ENCODE results near the gene ADCY4. TPM values are rescaled to one million over a fixed set of nuclear protein-coding genes. Genes with fewer than 3 reads are reported as not detected.

ADCY4 gene
- total and polyA plus RNA-seq, 2 of the 13 experiments (the other 11 are each of a cell fraction or from before 2014, with no cell fraction given): 0.03 TPM; not detected in 1

GRCh38 chr14:24365600-24366412 lies 30.9 kb upstream of the ADCY4 start (continued):
- TF ChIP-seq ZBTB33 (CRISPR knock-in tag; IDR thresholded peaks at IDR 0.05): peak; percentile 81
- peak; percentile 94 for TF ChIP-seq JARID2 (CRISPR knock-in tag; IDR thresholded peaks at IDR 0.05; ENCODE audit: insufficient replicate concordance)
- TF ChIP-seq NCOA5 (CRISPR knock-in tag; IDR thresholded peaks at IDR 0.05): no peak
- no peak for TF ChIP-seq TBP (CRISPR knock-in tag; IDR thresholded peaks at IDR 0.05)
- TF ChIP-seq REST (IDR thresholded peaks at IDR 0.05; ENCODE audit: borderline replicate concordance in 1 of 2, low read depth in 1 of 2, low read length in 2 of 2): no peak
- TF ChIP-seq ZNF704 (CRISPR knock-in tag; IDR thresholded peaks at IDR 0.05; ENCODE audit: borderline replicate concordance): peak; percentile 90; the same call in 1 of the 2 replicates
- TF ChIP-seq ZNF235 (CRISPR knock-in tag; IDR thresholded peaks at IDR 0.05; ENCODE audit: borderline replicate concordance): no peak
- TF ChIP-seq FOXJ3 (CRISPR knock-in tag; IDR thresholded peaks at IDR 0.05; ENCODE audit: borderline replicate concordance): peak; percentile 44; the same call in 1 of the 2 replicates
- no peak for TF ChIP-seq RBM22 (optimal IDR thresholded peaks at IDR 0.05; ENCODE audit: low read length)
- TF ChIP-seq ZNF644 (CRISPR knock-in tag; IDR thresholded peaks at IDR 0.05; ENCODE audit: low read depth): peak; percentile 67; the same call in 1 of the 2 replicates
- no peak for TF ChIP-seq ZNF17 (CRISPR knock-in tag; IDR thresholded peaks at IDR 0.05)
- peak; percentile 59; the same call in 1 of the 2 replicates for TF ChIP-seq STAT6 (CRISPR knock-in tag; IDR thresholded peaks at IDR 0.05; ENCODE audit: borderline replicate concordance)
- peak; percentile 94 for TF ChIP-seq KAT7 (CRISPR knock-in tag; IDR thresholded peaks at IDR 0.05; ENCODE audit: borderline replicate concordance)
- no peak for TF ChIP-seq PLSCR1 (CRISPR knock-in tag; IDR thresholded peaks at IDR 0.05; ENCODE audit: borderline replicate concordance)
- TF ChIP-seq ZNF317 (CRISPR knock-in tag; IDR thresholded peaks at IDR 0.05): no peak
- no peak for TF ChIP-seq ZNF101 (CRISPR knock-in tag; IDR thresholded peaks at IDR 0.05; ENCODE audit: borderline replicate concordance, low read depth)
- TF ChIP-seq XRCC5 (optimal IDR thresholded peaks at IDR 0.05; ENCODE audit: low read length): peak; percentile 100

Measured in HepG2 (cell line).